ENCODE measurements around the gene PPP1R3G. TPM values are rescaled to one million over a fixed set of nuclear protein-coding genes. Genes with fewer than 3 reads are reported as not detected.

The PPP1R3G gene
- polyA plus RNA-seq, 2 of the 4 experiments (the other 2 are of a cell fraction), result 0.21 to 0.72 TPM

- H3K4me3 ChIP-seq, result no peak overlapping the region
- 80% methylated on average over 5 of the region's 7 CpGs for WGBS (ENCODE audit: missing lambda C conversion rate)
- ATAC-seq (no peak), FAIRE-seq (no peak), DNase-seq (ENCODE audit: low read depth in 1 of 2, low spot score in 1 of 2) (no peak)
- H3K27ac ChIP-seq, result no peak overlapping the region
- H3K4me1 ChIP-seq, result 0 out of 3 replicates have a peak, but pooled peaks cover 5% of the 10 kb centered on the region
- TF ChIP-seq CHD2 (IDR thresholded peaks at IDR 0.05; ENCODE audit: low read length, partially characterized antibody) (no peak), CEBPB (IDR thresholded peaks at IDR 0.05) (no peak), CBX8 (IDR thresholded peaks at IDR 0.05) (no peak), ELK1 (IDR thresholded peaks at IDR 0.05; ENCODE audit: low read depth, low read length) (no peak), NPAS2 (CRISPR knock-in tag; IDR thresholded peaks at IDR 0.05; ENCODE audit: borderline replicate concordance) (no peak), HEYL (CRISPR knock-in tag; IDR thresholded peaks at IDR 0.05) (no peak), HMGXB4 (CRISPR knock-in tag; IDR thresholded peaks at IDR 0.05; ENCODE audit: borderline replicate concordance) (no peak)
- ChIA-PET POLR2A (no interaction called here), CTCF (no interaction called here)
- no peaks in the 10 kb centered on the region for H3K9me3 ChIP-seq
- H3K4me2 ChIP-seq, result no peak overlapping the region
Measured at GRCh38 chr6:5093231-5094015, 8.3 kb downstream of the PPP1R3G start.

- no peak overlapping the region for H3K4me3 ChIP-seq
- DNase-seq (ENCODE audit: low read depth in 1 of 2, low spot score in 1 of 2) (no peak), ATAC-seq (no peak), FAIRE-seq (no peak)
- no peak overlapping the region for H3K4me2 ChIP-seq
- 0 out of 3 replicates have a peak, but pooled peaks cover 5% of the 10 kb centered on the region for H3K4me1 ChIP-seq
- TF ChIP-seq JUNB (IDR thresholded peaks at IDR 0.05), result no peak
- no peak for TF ChIP-seq FOSB (CRISPR knock-in tag; IDR thresholded peaks at IDR 0.05)
- TF ChIP-seq HDAC2 (IDR thresholded peaks at IDR 0.05), result no peak
- no peak for TF ChIP-seq MYC (IDR thresholded peaks at IDR 0.05; ENCODE audit: borderline replicate concordance, low read length)
- no peak for TF ChIP-seq HES2 (IDR thresholded peaks at IDR 0.05)
- no peak for TF ChIP-seq ZSCAN20 (CRISPR knock-in tag; IDR thresholded peaks at IDR 0.05)
- TF ChIP-seq RARB (CRISPR knock-in tag; IDR thresholded peaks at IDR 0.05), result no peak
- TF ChIP-seq JUN (IDR thresholded peaks at IDR 0.05), result no peak
- TF ChIP-seq REST (IDR thresholded peaks at IDR 0.05), result no peak
- TF ChIP-seq ZC3H11A (IDR thresholded peaks at IDR 0.05), result no peak
- no peak for TF ChIP-seq HOXB5 (CRISPR knock-in tag; IDR thresholded peaks at IDR 0.05)
- TF ChIP-seq NFE2L2 (conservative IDR thresholded peaks at IDR 0.05; ENCODE audit: low read length), result no peak
- TF ChIP-seq EHMT2 (IDR thresholded peaks at IDR 0.05; ENCODE audit: low read depth), result no peak
- TF ChIP-seq FOXS1 (CRISPR knock-in tag; IDR thresholded peaks at IDR 0.05), result no peak
- no peak for TF ChIP-seq MAFK (IDR thresholded peaks at IDR 0.05; ENCODE audit: partially characterized antibody)
- no peak for TF ChIP-seq POLR2A (IDR thresholded peaks at IDR 0.05; ENCODE audit: low read length)
- TF ChIP-seq SREBF2 (IDR thresholded peaks at IDR 0.05), result no peak
- TF ChIP-seq CHD2 (IDR thresholded peaks at IDR 0.05; ENCODE audit: low read length, partially characterized antibody), result no peak
- H3K9me3 ChIP-seq, result no peaks in the 10 kb centered on the region
- POLR2A ChIA-PET, result no interaction called here
- WGBS (ENCODE audit: missing lambda C conversion rate), result 53% methylated on average over 3 of the region's 3 CpGs
- CTCF ChIA-PET, result no interaction called here
- no peak overlapping the region for H3K27ac ChIP-seq
Measured at GRCh38 chr6:5094327-5094726, 9.2 kb downstream of the PPP1R3G start.
